ENCODE results near the gene PAK4.

DNA sequence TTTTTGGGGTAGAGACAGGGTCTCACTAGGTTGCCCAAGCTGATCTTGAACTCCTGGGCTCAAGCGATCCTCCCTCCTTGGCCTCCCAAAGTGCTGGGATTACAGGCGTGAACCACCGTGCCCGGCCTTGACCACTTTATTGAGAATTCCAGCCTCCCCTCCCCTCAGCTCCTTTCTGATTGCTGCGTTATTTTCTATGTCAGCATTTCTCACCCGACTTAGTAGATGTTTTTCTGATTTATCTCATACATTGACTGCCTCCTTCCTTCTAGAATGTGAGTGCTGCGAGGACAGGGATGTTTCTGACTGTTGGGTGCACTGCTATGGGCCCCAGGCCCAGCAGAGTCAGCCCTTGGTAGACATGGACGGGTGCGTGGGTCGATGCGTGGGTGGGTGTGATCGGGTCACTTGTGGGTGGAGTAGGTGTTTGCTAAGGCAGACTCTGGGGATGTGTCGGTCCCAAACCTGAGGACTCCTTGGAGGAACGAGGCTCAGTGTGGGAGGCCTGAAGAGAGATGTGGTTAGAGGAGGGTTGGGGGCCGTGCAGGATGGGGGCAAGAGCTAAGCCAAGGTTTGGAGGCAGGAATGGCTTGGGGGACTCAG, 37.0 kb downstream of the PAK4 start:
- no peak for TF ChIP-seq YY1 (IDR thresholded peaks at IDR 0.05; ENCODE audit: extremely low read depth, insufficient replicate concordance, low read depth, low read length)
- TF ChIP-seq, protein P1, sequence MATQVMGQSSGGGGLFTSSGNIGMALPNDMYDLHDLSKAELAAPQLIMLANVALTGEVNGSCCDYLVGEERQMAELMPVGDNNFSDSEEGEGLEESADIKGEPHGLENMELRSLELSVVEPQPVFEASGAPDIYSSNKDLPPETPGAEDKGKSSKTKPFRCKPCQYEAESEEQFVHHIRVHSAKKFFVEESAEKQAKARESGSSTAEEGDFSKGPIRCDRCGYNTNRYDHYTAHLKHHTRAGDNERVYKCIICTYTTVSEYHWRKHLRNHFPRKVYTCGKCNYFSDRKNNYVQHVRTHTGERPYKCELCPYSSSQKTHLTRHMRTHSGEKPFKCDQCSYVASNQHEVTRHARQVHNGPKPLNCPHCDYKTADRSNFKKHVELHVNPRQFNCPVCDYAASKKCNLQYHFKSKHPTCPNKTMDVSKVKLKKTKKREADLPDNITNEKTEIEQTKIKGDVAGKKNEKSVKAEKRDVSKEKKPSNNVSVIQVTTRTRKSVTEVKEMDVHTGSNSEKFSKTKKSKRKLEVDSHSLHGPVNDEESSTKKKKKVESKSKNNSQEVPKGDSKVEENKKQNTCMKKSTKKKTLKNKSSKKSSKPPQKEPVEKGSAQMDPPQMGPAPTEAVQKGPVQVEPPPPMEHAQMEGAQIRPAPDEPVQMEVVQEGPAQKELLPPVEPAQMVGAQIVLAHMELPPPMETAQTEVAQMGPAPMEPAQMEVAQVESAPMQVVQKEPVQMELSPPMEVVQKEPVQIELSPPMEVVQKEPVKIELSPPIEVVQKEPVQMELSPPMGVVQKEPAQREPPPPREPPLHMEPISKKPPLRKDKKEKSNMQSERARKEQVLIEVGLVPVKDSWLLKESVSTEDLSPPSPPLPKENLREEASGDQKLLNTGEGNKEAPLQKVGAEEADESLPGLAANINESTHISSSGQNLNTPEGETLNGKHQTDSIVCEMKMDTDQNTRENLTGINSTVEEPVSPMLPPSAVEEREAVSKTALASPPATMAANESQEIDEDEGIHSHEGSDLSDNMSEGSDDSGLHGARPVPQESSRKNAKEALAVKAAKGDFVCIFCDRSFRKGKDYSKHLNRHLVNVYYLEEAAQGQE (IDR thresholded peaks at IDR 0.05; ENCODE audit: low read depth) = no peak
- TF ChIP-seq, protein P2, sequence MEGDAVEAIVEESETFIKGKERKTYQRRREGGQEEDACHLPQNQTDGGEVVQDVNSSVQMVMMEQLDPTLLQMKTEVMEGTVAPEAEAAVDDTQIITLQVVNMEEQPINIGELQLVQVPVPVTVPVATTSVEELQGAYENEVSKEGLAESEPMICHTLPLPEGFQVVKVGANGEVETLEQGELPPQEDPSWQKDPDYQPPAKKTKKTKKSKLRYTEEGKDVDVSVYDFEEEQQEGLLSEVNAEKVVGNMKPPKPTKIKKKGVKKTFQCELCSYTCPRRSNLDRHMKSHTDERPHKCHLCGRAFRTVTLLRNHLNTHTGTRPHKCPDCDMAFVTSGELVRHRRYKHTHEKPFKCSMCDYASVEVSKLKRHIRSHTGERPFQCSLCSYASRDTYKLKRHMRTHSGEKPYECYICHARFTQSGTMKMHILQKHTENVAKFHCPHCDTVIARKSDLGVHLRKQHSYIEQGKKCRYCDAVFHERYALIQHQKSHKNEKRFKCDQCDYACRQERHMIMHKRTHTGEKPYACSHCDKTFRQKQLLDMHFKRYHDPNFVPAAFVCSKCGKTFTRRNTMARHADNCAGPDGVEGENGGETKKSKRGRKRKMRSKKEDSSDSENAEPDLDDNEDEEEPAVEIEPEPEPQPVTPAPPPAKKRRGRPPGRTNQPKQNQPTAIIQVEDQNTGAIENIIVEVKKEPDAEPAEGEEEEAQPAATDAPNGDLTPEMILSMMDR (IDR thresholded peaks at IDR 0.05 in 2 of 3, conservative IDR thresholded peaks at IDR 0.05 in 1 of 3; ENCODE audit: borderline replicate concordance in 1 of 3, insufficient read depth in 1 of 3, low read depth in 2 of 3, low read length in 2 of 3) = no peak
- TF ChIP-seq POLR2A (IDR thresholded peaks at IDR 0.05; ENCODE audit: borderline replicate concordance, extremely low read depth, insufficient read depth, insufficient read length) = no peak
- no peak for TF ChIP-seq JUND (IDR thresholded peaks at IDR 0.05)
- TF ChIP-seq, protein P3, sequence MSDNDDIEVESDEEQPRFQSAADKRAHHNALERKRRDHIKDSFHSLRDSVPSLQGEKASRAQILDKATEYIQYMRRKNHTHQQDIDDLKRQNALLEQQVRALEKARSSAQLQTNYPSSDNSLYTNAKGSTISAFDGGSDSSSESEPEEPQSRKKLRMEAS (IDR thresholded peaks at IDR 0.05) = no peak
- no peak for TF ChIP-seq SRF (IDR thresholded peaks at IDR 0.05; ENCODE audit: low read depth)
- no peak for TF ChIP-seq EZH2 (IDR thresholded peaks at IDR 0.05)
- TF ChIP-seq, protein P4, sequence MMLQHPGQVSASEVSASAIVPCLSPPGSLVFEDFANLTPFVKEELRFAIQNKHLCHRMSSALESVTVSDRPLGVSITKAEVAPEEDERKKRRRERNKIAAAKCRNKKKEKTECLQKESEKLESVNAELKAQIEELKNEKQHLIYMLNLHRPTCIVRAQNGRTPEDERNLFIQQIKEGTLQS (IDR thresholded peaks at IDR 0.05) = no peak
- no peak for TF ChIP-seq ZNF274 (IDR thresholded peaks at IDR 0.05; ENCODE audit: low read depth, low read length)
